K562 (cell line): ENCODE measurements around the gene ILK. TPM values are rescaled to one million over a fixed set of nuclear protein-coding genes. Genes with fewer than 3 reads are reported as not detected.

Source experiments
- ADNP ChIP-seq: fragments of 200-800 bp; sonication (Bioruptor generic); IDR thresholded peaks from 2 replicates; pipeline ENCODE4 v1.6.1; 2016; ENCODE audit warnings: missing genetic modification characterization, missing compliant biosample characterization
- CC2D1A ChIP-seq: fragments of 450-650 bp; IDR thresholded peaks from 2 replicates; pipeline ENCODE4 v1.6.1; 2017; ENCODE audit warnings: mild to moderate bottlenecking
- ETV5 ChIP-seq: sonication (generic); formaldehyde crosslinking; IDR thresholded peaks from 2 replicates; pipeline ENCODE4 v1.4.0; 2020; ENCODE audit warnings: low read depth, mild to moderate bottlenecking, missing genetic modification reagents
- FOXA3 ChIP-seq, 2 experiments: fragments of 450-650 bp in 1 of 2; sonication (generic) in 1 of 2; formaldehyde crosslinking; IDR thresholded peaks in 1 of 2; conservative IDR thresholded peaks in 1 of 2; 2 replicates each; pipeline versions ENCODE4 v1.4.0 to v1.8.0; 2020 to 2022; ENCODE audit warnings: mild to moderate bottlenecking in 2 of 2, missing genetic modification reagents in 1 of 2
- KLF1 ChIP-seq: fragments of 450-650 bp; IDR thresholded peaks from 2 replicates; pipeline ENCODE4 v1.6.1; 2016; ENCODE audit warnings: missing genetic modification characterization, missing compliant biosample characterization
- KLF16 ChIP-seq: IDR thresholded peaks from 2 replicates; pipeline ENCODE4 v1.6.1; 2016; ENCODE audit warnings: antibody characterized with exemption
- TCFL5 ChIP-seq: fragments of 250-450 bp; sonication (Bioruptor Pico); conservative IDR thresholded peaks from 2 replicates; pipeline ENCODE4 v1.6.1; 2021; ENCODE audit warnings: mild to moderate bottlenecking, moderate library complexity, matching md5 sums
- ZNF140 ChIP-seq: fragments of 250-450 bp; sonication (Bioruptor Pico); IDR thresholded peaks from 2 replicates; pipeline ENCODE4 v1.8.0; 2021; ENCODE audit warnings: moderate library complexity, mild to moderate bottlenecking, inconsistent platforms
- ZNF274 ChIP-seq: IDR thresholded peaks from 2 replicates; pipeline ENCODE4 v1.6.1; 2011; ENCODE audit warnings: low read depth, mild to moderate bottlenecking, low read length, moderate library complexity, borderline replicate concordance
- ZNF3 ChIP-seq: fragments of 250-450 bp; sonication (Bioruptor Pico); IDR thresholded peaks from 2 replicates; pipeline ENCODE4 v1.5.0; 2021; ENCODE audit warnings: mild to moderate bottlenecking, moderate library complexity
- ZNF584 ChIP-seq: fragments of 200-800 bp; sonication (Bioruptor generic); IDR thresholded peaks from 2 replicates; pipeline ENCODE4 v1.6.1; 2016; ENCODE audit warnings: low read depth, mild to moderate bottlenecking, missing genetic modification characterization, missing compliant biosample characterization
- ZNF699 ChIP-seq: fragments of 250-450 bp; sonication (Bioruptor Pico); IDR thresholded peaks from 2 replicates; pipeline ENCODE4 v1.8.0; 2021; ENCODE audit warnings: mild to moderate bottlenecking, moderate library complexity; ENCODE audit not compliant: insufficient replicate concordance
- ZNF764 ChIP-seq: fragments of 250-450 bp; sonication (Bioruptor Pico); IDR thresholded peaks from 2 replicates; pipeline ENCODE4 v1.4.0; 2020; ENCODE audit warnings: low read depth, mild to moderate bottlenecking, moderate library complexity
- polyA plus RNA-seq, 8 experiments: library from polyadenylated mRNA; depleted of rRNA in 4 of 8; stranded (reverse) in 5 of 8; unstranded in 3 of 8; fragments of >200 nt; fragmentation: Nextera tagmentation in 2 of 8; fragmentation: Illumina TruSeq in 1 of 8; extraction: Ambion mirVana in 2 of 8; extraction: Trizol in 1 of 8; gene quantifications; 2 replicates each; pipeline versions ENCODE4 v1.2.1 to v1.2.3, GENCODE V29; 2011 to 2014; ENCODE audit warnings: inconsistent platforms in 1 of 8, missing spikeins in 1 of 8
- total RNA-seq, 7 experiments: library from RNA; depleted of rRNA in 6 of 7; stranded (reverse); fragments of >200 nt in 6 of 7; fragmentation: Illumina TruSeq in 2 of 7; extraction: Trizol in 2 of 7; gene quantifications; 2 replicates each; pipeline versions ENCODE4 v1.2.1 to v1.2.3, GENCODE V29; 2011 to 2021; ENCODE audit warnings: low replicate concordance in 1 of 7
- TF ChIP-seq, protein P1 (sequence below), 2 experiments: fragments of 450-650 bp in 1 of 2; IDR thresholded peaks; 2 replicates each; pipeline ENCODE4 v1.6.1; 2011 to 2017; ENCODE audit warnings: low read depth in 2 of 2, antibody characterized with exemption in 1 of 2, borderline replicate concordance in 1 of 2, low read length in 1 of 2, mild to moderate bottlenecking in 1 of 2, mixed read lengths in 1 of 2; ENCODE audit not compliant: control insufficient read depth in 1 of 2
- TF ChIP-seq, protein P2 (sequence below): sonication (generic); formaldehyde crosslinking; IDR thresholded peaks from 2 replicates; pipeline ENCODE4 v1.8.0; 2023; ENCODE audit warnings: missing genetic modification reagents, mild to moderate bottlenecking, borderline replicate concordance
- TF ChIP-seq, protein P3 (sequence below): sonication (generic); formaldehyde crosslinking; IDR thresholded peaks from 2 replicates; pipeline ENCODE4 v1.8.1; 2023; ENCODE audit warnings: mild to moderate bottlenecking, missing genetic modification reagents, moderate library complexity

Gene ILK
- total and polyA plus RNA-seq, 9 of the 15 experiments (the other 6 are each of a cell fraction or from before 2014, with no cell fraction given) = 43.3 to 95.9 (median 58.9) TPM

DNA sequence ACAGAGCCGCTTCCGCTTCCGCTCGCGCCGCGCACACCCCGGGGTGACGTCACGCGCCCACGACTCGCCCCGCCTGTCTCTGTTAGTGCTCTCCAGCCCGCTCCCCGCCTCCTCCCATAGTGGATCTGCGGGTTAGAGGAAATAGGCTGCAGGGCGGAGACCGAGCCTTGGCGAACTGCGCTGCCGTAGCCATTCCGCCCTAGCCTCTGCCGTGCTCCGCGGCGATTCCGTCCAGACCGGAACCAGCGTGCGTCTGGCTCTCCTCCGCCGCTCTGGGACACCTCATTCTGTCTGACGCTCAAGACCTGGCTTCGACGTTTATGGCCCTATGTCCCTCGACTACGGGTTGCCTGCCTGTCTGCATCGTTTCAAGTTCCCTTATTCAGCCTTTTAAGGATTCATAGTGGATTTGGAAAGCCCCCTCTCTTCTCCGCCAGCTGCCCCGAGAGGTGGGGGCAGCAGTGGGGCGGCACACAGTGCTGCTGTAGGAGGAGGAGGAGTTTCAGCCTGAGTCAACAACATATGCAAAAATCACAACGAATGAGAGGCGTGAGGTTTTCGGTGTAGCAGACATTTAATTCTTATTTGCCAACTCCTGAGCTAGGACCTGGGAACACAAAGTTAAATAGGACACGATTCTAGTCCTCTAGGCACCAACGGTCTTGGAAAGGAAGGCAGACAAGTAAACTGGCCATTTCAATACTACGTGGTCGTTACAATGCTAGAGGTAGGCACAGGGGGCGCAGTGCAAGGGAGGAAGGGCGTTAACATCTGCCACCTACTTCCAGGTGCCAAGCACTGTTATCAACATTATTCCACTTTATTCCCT, 8.9 kb downstream of the ILK start, which contains the start of gene TAF10 (continued):
- no peak for TF ChIP-seq CC2D1A
- no peak for TF ChIP-seq KLF16
- TF ChIP-seq ZNF274 = no peak
- TF ChIP-seq, protein P1, sequence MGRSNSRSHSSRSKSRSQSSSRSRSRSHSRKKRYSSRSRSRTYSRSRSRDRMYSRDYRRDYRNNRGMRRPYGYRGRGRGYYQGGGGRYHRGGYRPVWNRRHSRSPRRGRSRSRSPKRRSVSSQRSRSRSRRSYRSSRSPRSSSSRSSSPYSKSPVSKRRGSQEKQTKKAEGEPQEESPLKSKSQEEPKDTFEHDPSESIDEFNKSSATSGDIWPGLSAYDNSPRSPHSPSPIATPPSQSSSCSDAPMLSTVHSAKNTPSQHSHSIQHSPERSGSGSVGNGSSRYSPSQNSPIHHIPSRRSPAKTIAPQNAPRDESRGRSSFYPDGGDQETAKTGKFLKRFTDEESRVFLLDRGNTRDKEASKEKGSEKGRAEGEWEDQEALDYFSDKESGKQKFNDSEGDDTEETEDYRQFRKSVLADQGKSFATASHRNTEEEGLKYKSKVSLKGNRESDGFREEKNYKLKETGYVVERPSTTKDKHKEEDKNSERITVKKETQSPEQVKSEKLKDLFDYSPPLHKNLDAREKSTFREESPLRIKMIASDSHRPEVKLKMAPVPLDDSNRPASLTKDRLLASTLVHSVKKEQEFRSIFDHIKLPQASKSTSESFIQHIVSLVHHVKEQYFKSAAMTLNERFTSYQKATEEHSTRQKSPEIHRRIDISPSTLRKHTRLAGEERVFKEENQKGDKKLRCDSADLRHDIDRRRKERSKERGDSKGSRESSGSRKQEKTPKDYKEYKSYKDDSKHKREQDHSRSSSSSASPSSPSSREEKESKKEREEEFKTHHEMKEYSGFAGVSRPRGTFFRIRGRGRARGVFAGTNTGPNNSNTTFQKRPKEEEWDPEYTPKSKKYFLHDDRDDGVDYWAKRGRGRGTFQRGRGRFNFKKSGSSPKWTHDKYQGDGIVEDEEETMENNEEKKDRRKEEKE (IDR thresholded peaks at IDR 0.05; ENCODE audit: borderline replicate concordance in 1 of 2, control insufficient read depth in 1 of 2, low read depth in 2 of 2, low read length in 1 of 2) = no peak
- peak; percentile 90 for TF ChIP-seq ETV5 (CRISPR knock-in tag)
- TF ChIP-seq, protein P2, sequence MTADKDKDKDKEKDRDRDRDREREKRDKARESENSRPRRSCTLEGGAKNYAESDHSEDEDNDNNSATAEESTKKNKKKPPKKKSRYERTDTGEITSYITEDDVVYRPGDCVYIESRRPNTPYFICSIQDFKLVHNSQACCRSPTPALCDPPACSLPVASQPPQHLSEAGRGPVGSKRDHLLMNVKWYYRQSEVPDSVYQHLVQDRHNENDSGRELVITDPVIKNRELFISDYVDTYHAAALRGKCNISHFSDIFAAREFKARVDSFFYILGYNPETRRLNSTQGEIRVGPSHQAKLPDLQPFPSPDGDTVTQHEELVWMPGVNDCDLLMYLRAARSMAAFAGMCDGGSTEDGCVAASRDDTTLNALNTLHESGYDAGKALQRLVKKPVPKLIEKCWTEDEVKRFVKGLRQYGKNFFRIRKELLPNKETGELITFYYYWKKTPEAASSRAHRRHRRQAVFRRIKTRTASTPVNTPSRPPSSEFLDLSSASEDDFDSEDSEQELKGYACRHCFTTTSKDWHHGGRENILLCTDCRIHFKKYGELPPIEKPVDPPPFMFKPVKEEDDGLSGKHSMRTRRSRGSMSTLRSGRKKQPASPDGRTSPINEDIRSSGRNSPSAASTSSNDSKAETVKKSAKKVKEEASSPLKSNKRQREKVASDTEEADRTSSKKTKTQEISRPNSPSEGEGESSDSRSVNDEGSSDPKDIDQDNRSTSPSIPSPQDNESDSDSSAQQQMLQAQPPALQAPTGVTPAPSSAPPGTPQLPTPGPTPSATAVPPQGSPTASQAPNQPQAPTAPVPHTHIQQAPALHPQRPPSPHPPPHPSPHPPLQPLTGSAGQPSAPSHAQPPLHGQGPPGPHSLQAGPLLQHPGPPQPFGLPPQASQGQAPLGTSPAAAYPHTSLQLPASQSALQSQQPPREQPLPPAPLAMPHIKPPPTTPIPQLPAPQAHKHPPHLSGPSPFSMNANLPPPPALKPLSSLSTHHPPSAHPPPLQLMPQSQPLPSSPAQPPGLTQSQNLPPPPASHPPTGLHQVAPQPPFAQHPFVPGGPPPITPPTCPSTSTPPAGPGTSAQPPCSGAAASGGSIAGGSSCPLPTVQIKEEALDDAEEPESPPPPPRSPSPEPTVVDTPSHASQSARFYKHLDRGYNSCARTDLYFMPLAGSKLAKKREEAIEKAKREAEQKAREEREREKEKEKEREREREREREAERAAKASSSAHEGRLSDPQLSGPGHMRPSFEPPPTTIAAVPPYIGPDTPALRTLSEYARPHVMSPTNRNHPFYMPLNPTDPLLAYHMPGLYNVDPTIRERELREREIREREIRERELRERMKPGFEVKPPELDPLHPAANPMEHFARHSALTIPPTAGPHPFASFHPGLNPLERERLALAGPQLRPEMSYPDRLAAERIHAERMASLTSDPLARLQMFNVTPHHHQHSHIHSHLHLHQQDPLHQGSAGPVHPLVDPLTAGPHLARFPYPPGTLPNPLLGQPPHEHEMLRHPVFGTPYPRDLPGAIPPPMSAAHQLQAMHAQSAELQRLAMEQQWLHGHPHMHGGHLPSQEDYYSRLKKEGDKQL (CRISPR knock-in tag) = 0 out of 2 replicates have a peak, but pooled peaks have one; percentile 14
- TF ChIP-seq ZNF699 (CRISPR knock-in tag) = no peak
- no peak for TF ChIP-seq ZNF3 (CRISPR knock-in tag)
- TF ChIP-seq, protein P3, sequence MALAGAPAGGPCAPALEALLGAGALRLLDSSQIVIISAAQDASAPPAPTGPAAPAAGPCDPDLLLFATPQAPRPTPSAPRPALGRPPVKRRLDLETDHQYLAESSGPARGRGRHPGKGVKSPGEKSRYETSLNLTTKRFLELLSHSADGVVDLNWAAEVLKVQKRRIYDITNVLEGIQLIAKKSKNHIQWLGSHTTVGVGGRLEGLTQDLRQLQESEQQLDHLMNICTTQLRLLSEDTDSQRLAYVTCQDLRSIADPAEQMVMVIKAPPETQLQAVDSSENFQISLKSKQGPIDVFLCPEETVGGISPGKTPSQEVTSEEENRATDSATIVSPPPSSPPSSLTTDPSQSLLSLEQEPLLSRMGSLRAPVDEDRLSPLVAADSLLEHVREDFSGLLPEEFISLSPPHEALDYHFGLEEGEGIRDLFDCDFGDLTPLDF (CRISPR knock-in tag) = peak; percentile 73
- TF ChIP-seq FOXA3 (CRISPR knock-in tag; conservative IDR thresholded peaks at IDR 0.05 in 1 of 2, IDR thresholded peaks at IDR 0.05 in 1 of 2) = peak; percentile 69 to 94; a peak in 3 of 4 replicates
- TF ChIP-seq ADNP (tag) = no peak
- no peak; the same call in 1 of the 2 replicates for TF ChIP-seq KLF1
- no peak for TF ChIP-seq ZNF764 (CRISPR knock-in tag)
- TF ChIP-seq ZNF140 (CRISPR knock-in tag) = no peak
- no peak for TF ChIP-seq TCFL5 (CRISPR knock-in tag)
- TF ChIP-seq ZNF584 = no peak; the same call in 1 of the 2 replicates
